OCI-M2 (cell line): Measurements from ENCODE around the gene MIER3.

Experiments
- DNase-seq: peaks from one replicate; lab custom pipeline; 2025; ENCODE audit not compliant: unreplicated experiment; lab: John Stamatoyannopoulos, UW

Gene MIER3

GRCh38 chr5:56962286-56962685, 10.4 kb upstream of the MIER3 start:
- no peak for DNase-seq

- DNase-seq: no peak
Measured at GRCh38 chr5:56961746-56962145, 9.8 kb upstream of the MIER3 start.

DNA sequence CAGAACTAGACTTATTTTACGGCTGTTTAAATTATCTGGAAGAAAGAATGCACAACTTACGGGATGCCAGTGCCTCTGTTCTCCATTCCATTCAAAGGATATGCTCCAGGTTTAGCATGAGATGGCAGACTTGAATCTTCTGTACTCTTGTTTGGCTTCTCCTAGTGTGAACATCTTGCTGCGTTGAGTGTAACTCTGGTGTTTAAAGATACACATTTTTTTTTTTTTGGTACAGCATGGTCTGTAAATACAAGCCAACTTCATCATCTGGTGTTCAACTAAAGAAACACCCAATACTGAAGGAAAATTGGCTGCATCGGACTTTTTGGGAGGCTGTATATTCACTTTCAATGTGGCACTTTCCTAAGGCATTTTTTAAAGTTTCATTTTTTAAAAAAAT, 7.4 kb upstream of the MIER3 start:
- DNase-seq: no peak

GRCh38 chr5:56958595-56958994, 6.7 kb upstream of the MIER3 start:
- DNase-seq: no peak

GRCh38 chr5:56954262-56954661, 2.3 kb upstream of the MIER3 start:
- no peak for DNase-seq

DNA sequence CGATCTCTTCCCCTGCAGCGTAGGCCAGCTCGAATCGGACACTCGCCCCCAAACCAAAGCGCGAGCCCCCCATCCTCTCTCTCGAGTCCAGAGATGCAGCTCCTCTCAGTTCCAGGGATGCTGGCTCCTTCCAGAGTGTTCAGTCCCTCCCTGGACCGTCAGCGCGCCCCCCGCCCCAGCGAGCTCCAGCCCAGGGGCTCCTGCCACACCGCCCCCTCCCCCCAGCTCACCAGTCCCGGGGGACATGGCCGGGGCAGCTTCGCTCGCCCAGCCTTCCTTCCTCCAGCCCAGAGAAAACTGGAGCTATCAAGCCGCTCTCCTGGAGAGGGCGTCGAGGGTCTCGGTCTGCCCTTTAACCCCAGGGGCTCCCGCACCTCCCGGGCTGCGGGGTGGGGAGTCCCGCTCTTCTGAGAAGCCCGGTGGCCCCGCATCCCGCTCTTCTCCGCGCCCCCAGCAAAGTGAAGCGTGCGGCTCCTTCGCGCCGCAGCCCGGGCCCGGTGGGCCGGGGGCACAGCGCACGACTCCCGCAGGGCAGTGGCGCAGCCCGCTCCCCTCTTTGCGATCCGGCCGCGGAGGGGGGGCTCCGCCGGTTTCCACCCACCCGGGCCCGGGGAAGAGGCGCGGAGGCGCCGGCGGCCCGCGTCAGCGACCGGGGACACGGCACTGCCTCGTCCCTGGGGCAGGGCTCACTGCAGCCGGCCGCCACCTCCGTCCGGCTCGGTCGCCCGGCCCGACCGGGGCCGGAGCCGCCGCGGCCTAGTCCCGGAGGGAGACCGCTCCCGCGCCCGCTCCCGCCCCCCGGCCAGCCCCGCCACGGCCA, 587 bp downstream of the MIER3 start:
- DNase-seq: no peak

- no peak for DNase-seq
Measured at GRCh38 chr5:56950626-56951125, 1.2 kb downstream of the MIER3 start.

GRCh38 chr5:56947052-56947451, 4.9 kb downstream of the MIER3 start:
- DNase-seq: no peak

DNA sequence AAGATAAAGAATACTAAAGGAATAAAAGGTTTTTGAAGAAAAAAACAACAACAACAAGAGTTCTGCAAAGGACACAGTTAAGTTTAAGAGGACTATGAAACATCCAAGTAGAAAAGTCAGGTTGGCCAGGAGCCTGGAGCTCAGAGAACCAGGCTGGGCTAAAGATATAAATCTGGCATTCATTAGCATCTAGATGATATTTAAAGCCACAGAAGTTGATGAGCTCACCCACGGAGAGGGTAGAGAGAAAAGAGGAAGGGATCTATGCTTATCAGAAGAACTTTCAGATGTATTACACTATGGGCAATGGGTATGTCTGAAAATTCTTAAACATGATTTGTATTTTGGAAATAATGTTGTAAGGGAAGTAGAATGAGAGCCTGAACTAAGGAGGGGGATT, 9.9 kb downstream of the MIER3 start:
- DNase-seq: no peak

- no peak for DNase-seq
Measured at GRCh38 chr5:56938858-56939257, 13.1 kb downstream of the MIER3 start.

GRCh38 chr5:56934325-56934724, 17.6 kb downstream of the MIER3 start:
- no peak for DNase-seq

- DNase-seq: no peak
Measured at GRCh38 chr5:56922922-56923321, 29.0 kb downstream of the MIER3 start.

GRCh38 chr5:56919942-56920662, 31.8 kb downstream of the MIER3 start:
- DNase-seq: no peak

DNA sequence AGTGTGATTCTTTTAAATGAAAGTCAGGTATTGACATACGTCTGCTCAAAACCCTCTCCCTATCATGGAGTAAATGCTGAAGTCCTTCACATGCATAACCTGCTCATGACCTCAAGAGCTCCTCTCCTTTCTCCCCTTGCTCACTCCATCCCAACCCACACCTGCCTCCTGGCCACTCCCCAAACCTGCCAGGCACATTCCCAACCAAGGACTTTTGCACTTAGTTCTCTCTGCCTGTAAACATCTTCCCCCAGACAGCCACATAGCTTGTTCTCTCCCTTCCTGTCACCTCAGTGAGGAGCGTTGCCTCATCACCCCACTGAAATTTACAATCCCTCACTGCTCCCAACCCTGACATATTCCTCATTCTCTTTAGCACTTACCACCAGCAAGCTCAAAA, 33.9 kb downstream of the MIER3 start:
- no peak for DNase-seq

DNA sequence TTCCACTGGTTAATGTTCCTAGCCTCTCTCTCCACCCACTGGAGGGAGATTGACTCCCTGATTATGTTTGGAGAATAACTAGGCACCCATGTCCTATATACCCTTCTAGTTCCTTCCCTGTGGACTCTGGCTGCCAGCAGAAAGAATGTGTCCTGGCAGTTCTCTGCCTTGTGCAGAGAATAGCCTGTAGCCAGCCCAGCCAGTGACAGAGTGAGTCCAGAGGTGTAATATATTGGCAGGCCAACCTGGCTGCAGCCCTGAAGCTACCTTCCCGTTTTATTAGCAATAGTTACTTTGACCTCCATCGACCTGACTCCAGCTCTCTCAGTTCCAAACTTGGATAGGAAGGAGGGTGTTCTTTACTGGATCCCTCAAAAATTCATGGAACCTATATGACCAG, 34.4 kb downstream of the MIER3 start:
- DNase-seq: no peak

DNA sequence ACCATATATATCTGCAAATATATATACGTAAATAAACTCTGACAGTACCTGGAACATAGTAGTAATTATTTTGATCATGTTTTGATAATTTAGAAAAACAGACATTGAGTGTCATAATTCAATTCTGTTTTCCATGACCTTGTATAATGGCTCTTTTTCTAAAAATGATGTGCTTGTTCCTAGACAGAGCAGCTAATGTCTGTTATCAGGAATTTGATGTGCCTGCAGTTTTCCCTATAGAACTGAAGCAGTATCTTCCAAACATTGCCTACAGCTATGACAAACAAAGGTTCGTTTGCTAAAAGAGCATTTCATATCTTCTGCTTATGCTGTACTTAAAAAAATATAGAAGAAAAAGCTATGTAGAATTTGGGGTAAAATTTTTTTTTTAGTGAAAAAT, 37.2 kb downstream of the MIER3 start:
- DNase-seq: no peak

DNA sequence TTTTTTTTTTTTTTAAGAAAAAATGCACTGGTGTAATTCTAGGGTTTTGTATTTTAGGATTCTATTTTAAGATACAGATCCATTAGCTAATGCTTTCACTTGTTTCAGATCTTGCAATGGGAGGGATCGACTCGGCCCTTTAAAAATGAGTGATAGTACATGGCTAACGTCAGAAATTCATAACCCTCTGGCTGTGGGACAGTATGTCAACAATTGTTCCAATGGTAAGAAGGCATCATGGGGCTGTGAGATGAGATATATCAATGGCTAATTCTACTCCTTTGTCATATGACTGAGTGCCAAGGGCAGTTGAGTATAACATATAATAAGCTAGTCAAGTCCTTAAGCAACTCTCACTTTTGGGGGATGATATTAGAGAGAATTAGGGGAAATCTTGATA, 38.2 kb downstream of the MIER3 start:
- no peak for DNase-seq

DNA sequence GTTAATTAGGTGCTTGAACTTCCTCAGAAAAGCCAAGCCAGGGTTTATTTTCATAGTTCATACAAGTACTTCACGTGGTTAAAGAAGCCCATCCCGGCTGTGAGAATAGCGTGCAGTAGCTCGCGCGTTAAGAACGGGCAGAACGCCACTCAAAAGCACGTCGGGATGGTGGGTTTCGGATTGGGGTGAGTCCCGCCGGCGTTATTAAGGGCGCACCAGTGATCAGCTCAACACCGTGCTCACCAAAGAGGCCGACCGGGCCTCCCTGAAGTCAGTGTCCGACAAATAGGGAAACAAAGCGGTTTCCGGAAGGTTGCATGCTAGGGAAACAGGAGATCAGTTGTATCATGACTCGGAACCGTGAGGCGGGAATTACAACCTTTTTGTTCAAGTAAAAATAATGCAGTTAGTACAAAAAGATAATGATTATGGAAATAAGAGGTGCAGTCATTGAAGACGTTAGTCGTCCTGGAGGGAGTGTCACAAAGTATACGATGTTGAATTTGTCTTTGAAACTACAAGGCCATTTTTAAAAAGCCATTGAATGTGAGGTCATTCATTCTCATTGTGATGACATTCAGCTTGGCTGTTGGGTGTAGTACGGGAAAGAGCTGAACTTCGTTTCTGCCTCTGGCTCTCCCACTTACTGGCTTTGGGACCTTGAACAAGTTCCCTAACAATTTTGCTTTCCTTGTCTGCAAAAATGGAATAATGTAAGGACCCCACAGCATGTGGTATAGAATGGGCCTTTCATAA, 41.5 kb downstream of the MIER3 start:
- DNase-seq: no peak

- DNase-seq: peak; percentile 82
Measured at GRCh38 chr5:56909294-56910209, 42.4 kb downstream of the MIER3 start, which contains the start of gene SETD9. Gene SETD9 (plus strand): TSS chr5:56909596. CDS start chr5:56909646, 50 bp downstream.

- DNase-seq: no peak
Measured at GRCh38 chr5:56908942-56909293, 43.0 kb downstream of the MIER3 start.
